GM23248 (cell line): ENCODE data around the gene PCDHA9. TPM values are rescaled to one million over a fixed set of nuclear protein-coding genes. Genes with fewer than 3 reads are reported as not detected.
"Not testable (repeated sequence)": the region's sequence is repeated elsewhere in the genome, so short reads cannot be mapped to it uniquely, and the experiment has no call there.

Experiments used
- DNase-seq: peaks from one replicate; pipeline ENCODE4 v3.0.0-alpha.2; 2015
- H2AFZ ChIP-seq: fragments of 200-600 bp; sonication (generic); 2 replicates; pipeline ENCODE4 v1.6.1; 2016; ENCODE audit warnings: antibody characterized with exemption
- H3F3A ChIP-seq: fragments of 200-600 bp; sonication (generic); 2 replicates; pipeline ENCODE4 v1.6.1; 2016; ENCODE audit warnings: mild to moderate bottlenecking, antibody characterized with exemption, mixed run types; ENCODE audit not compliant: insufficient read depth
- H3K27ac ChIP-seq: fragments of 200-600 bp; sonication (generic); 2 replicates; pipeline ENCODE4 v1.5.1; 2016; ENCODE audit warnings: mild to moderate bottlenecking
- H3K27me3 ChIP-seq: fragments of 200-600 bp; sonication (generic); replicated peaks from 2 replicates; pipeline ENCODE4 v1.6.1; 2016; ENCODE audit warnings: mild to moderate bottlenecking; ENCODE audit not compliant: insufficient read depth
- H3K36me3 ChIP-seq: fragments of 200-600 bp; sonication (generic); 2 replicates; pipeline ENCODE4 v1.6.1; 2016; ENCODE audit warnings: low read depth, mild to moderate bottlenecking
- H3K4me1 ChIP-seq: fragments of 200-600 bp; sonication (generic); 2 replicates; pipeline ENCODE4 v1.6.1; 2016; ENCODE audit warnings: mild to moderate bottlenecking; ENCODE audit not compliant: insufficient read depth
- H3K4me2 ChIP-seq: fragments of 200-600 bp; sonication (generic); one replicate; pipeline ENCODE4 v1.6.1; 2016; ENCODE audit warnings: mild to moderate bottlenecking; ENCODE audit not compliant: unreplicated experiment
- H3K4me3 ChIP-seq: fragments of 200-600 bp; sonication (generic); 2 replicates; pipeline ENCODE4 v1.5.1; 2016; ENCODE audit warnings: mild to moderate bottlenecking
- H3K79me2 ChIP-seq: fragments of 200-600 bp; sonication (generic); 2 replicates; pipeline ENCODE4 v1.6.1; 2016; ENCODE audit warnings: mild to moderate bottlenecking; ENCODE audit not compliant: insufficient read depth
- H3K9ac ChIP-seq: fragments of 200-600 bp; sonication (generic); 2 replicates; pipeline ENCODE4 v1.6.1; 2016; ENCODE audit warnings: mild to moderate bottlenecking
- H3K9me2 ChIP-seq: fragments of 200-600 bp; sonication (generic); 2 replicates; pipeline ENCODE4 v1.6.1; 2016; ENCODE audit warnings: mixed run types, mild to moderate bottlenecking, moderate library complexity; ENCODE audit not compliant: insufficient read depth
- H3K9me3 ChIP-seq: fragments of 200-600 bp; sonication (generic); one replicate; pipeline ENCODE4 v1.6.1; 2017; ENCODE audit warnings: low read depth
- H4K20me1 ChIP-seq: fragments of 200-600 bp; sonication (generic); 2 replicates; pipeline ENCODE4 v1.6.0; 2016; ENCODE audit not compliant: insufficient read depth
- EZH2 ChIP-seq: fragments of 200-600 bp; sonication (generic); IDR thresholded peaks from 2 replicates; pipeline ENCODE4 v1.6.1; 2018; ENCODE audit warnings: antibody characterized with exemption, mild to moderate bottlenecking; ENCODE audit not compliant: insufficient read depth, poor library complexity, severe bottlenecking
- EZH2phosphoT487 ChIP-seq: fragments of 200-600 bp; sonication (generic); IDR thresholded peaks from 2 replicates; pipeline ENCODE4 v1.6.1; 2018; ENCODE audit warnings: antibody characterized with exemption, moderate library complexity, mild to moderate bottlenecking, low read depth; ENCODE audit not compliant: insufficient read depth
- WGBS, 2 experiments: methylation state at CpG; one replicate each; pipeline ENCODE4 v1.1.6; 2015 to 2017; ENCODE audit warnings: low lambda C conversion rate in 2 of 2, low coverage in 1 of 2; ENCODE audit errors: missing lambda C conversion rate in 2 of 2; 5-methylcytosine and 5-hydroxymethylcytosine counted together
- in situ Hi-C: fragments of 300-500 bp; cut with MboI; formaldehyde crosslinking; loops from 2 replicates; pipeline ENCODE4 v1.15.0; 2020
- polyA plus RNA-seq: library from polyadenylated mRNA; unstranded; fragments of >200 nt; fragmentation: Nextera tagmentation; extraction: Ambion mirVana; gene quantifications from 2 replicates; pipeline ENCODE4 v1.2.1, GENCODE V29; 2016
- total RNA-seq: library from RNA; depleted of rRNA; stranded (reverse); fragments of >200 nt; shearing (Covaris generic); gene quantifications from 2 replicates; pipeline ENCODE4 v1.2.3, GENCODE V29; 2014

The PCDHA9 gene
- total and polyA plus RNA-seq, 2 experiments from 2014 or later = 0.04 TPM; not detected in 1

GRCh38 chr5:140875085-140876065, 27.2 kb downstream of the PCDHA9 start, which contains the start of gene PCDHA12:
TSS of gene PCDHA12 (plus strand) at chr5:140875308. CDS start at chr5:140875473, 165 bp downstream.
- no peak for TF ChIP-seq EZH2phosphoT487
- no peak for TF ChIP-seq EZH2
- Histone ChIP-seq H3K9me3 (no peaks in the 10 kb centered on the region), H3F3A (no peaks in the 10 kb centered on the region), H3K9ac (no peak within 1 kb of the TSS), H3K79me2 (no peaks in the 10 kb centered on the region), H4K20me1 (no peaks in the 10 kb centered on the region), H3K4me3 (no peak within 1 kb of the TSS), H3K36me3 (no peaks in the 10 kb centered on the region), H3K4me2 (no peak within 1 kb of the TSS), H2AFZ (no peak within 1 kb of the TSS), H3K9me2 (no peaks in the 10 kb centered on the region), H3K27me3 (no peaks in the 10 kb centered on the region), H3K27ac (no peak within 1 kb of the TSS), H3K4me1 (no peaks in the 10 kb centered on the region)
- DNase-seq = no peak
- WGBS, 2 experiments = 18 to 19% methylated on average over 47 of the region's 47 CpGs
- in situ Hi-C loops = no loop called here

- H3K4me1 ChIP-seq, in situ Hi-C loops, H3K27ac ChIP-seq, H3K79me2 ChIP-seq, H3K27me3 ChIP-seq, H3K9me2 ChIP-seq, H3F3A ChIP-seq, H4K20me1 ChIP-seq, H3K36me3 ChIP-seq, H3K9me3 ChIP-seq, H2AFZ ChIP-seq, DNase-seq, H3K4me3 ChIP-seq, H3K9ac ChIP-seq, H3K4me2 ChIP-seq: not testable (repeated sequence)
- 43 to 46% methylated on average over 71 to 80 of the region's 80 CpGs for whole genome bisulfite sequencing, 2 experiments
Measured at GRCh38 chr5:140876541-140877261, 28.5 kb downstream of the PCDHA9 start.

GRCh38 chr5:140877262-140877581, 29.0 kb downstream of the PCDHA9 start:
- H3K79me2 ChIP-seq = no peaks in the 10 kb centered on the region
- H3K36me3 ChIP-seq = no peaks in the 10 kb centered on the region
- no peaks in the 10 kb centered on the region for H4K20me1 ChIP-seq
- H3K27ac ChIP-seq = no peak overlapping the region
- H3K9me3 ChIP-seq = no peaks in the 10 kb centered on the region
- WGBS, 2 experiments = 46 to 52% methylated on average over 34 to 37 of the region's 37 CpGs
- no peaks in the 10 kb centered on the region for H3K9me2 ChIP-seq
- H3K9ac ChIP-seq = no peak overlapping the region
- H3K4me2 ChIP-seq = no peak overlapping the region
- H3K4me3 ChIP-seq = no peak overlapping the region
- no peaks in the 10 kb centered on the region for H3K27me3 ChIP-seq
- DNase-seq = no peak
- no peak overlapping the region for H2AFZ ChIP-seq
- in situ Hi-C loops = no loop called here
- TF ChIP-seq EZH2phosphoT487 = no peak
- no peak for TF ChIP-seq EZH2
- no peaks in the 10 kb centered on the region for H3F3A ChIP-seq
- no peaks in the 10 kb centered on the region for H3K4me1 ChIP-seq

- Histone ChIP-seq H3K79me2 (no peaks in the 10 kb centered on the region), H3K36me3 (no peaks in the 10 kb centered on the region), H3K9ac (no peak within 1 kb of the TSS), H3K9me2 (no peaks in the 10 kb centered on the region), H2AFZ (0 out of 2 replicates have a peak within 1 kb of the TSS, but pooled peaks have one; percentile 38), H4K20me1 (no peaks in the 10 kb centered on the region), H3K4me3 (no peak within 1 kb of the TSS), H3K4me2 (no peak within 1 kb of the TSS), H3K9me3 (no peaks in the 10 kb centered on the region), H3K4me1 (no peaks in the 10 kb centered on the region), H3K27me3 (no peaks in the 10 kb centered on the region), H3K27ac (no peak within 1 kb of the TSS), H3F3A (no peaks in the 10 kb centered on the region)
- 5 to 9% methylated on average over 35 of the region's 35 CpGs for WGBS, 2 experiments
- in situ Hi-C loops = no loop called here
- TF ChIP-seq EZH2 (no peak), EZH2phosphoT487 (no peak)
- peak; percentile 44 for DNase-seq
Measured at GRCh38 chr5:140881889-140882590, 33.9 kb downstream of the PCDHA9 start, which contains the start of gene PCDHA13. TSS of gene PCDHA13 (plus strand) at chr5:140882124. CDS start at chr5:140882269, 145 bp downstream.
